Measurements from ENCODE around the gene CA6.

GRCh38 chr1:8963963-8964362, 18.3 kb downstream of the CA6 start:
- TF ChIP-seq CTCF (IDR thresholded peaks at IDR 0.05) (no peak), POLR2A (IDR thresholded peaks at IDR 0.05) (no peak)
